ENCODE data around the gene RGS17.
A peak's percentile ranks its signal among the peaks of the same experiment; 100 is the strongest.
"Not testable (repeated sequence)": the region's sequence is repeated elsewhere in the genome, so short reads cannot be mapped to it uniquely, and the experiment has no call there.

Gene RGS17

GRCh38 chr6:153000243-153000642 is 130.8 kb downstream of the RGS17 start:
- no peak overlapping the region for H3K9ac ChIP-seq
- peaks cover 51% of the 10 kb centered on the region for H3K79me2 ChIP-seq (ENCODE audit: insufficient read depth, low read depth)
- H3K4me2 ChIP-seq = peak overlapping the region; percentile 85
- H3K27me3 ChIP-seq (ENCODE audit: insufficient read depth, low read depth) = no peaks in the 10 kb centered on the region
- H3K36me3 ChIP-seq (ENCODE audit: insufficient read depth) = no peaks in the 10 kb centered on the region
- H3K4me3 ChIP-seq (IDR thresholded peaks at IDR 0.05; ENCODE audit: insufficient read depth, low read depth, low read length) = no peak overlapping the region
- no peak overlapping the region for H2AFZ ChIP-seq (ENCODE audit: low read depth)
- H3K4me1 ChIP-seq (ENCODE audit: low read depth, poor library complexity, severe bottlenecking) = peaks cover 33% of the 10 kb centered on the region
- H4K20me1 ChIP-seq (ENCODE audit: insufficient read depth) = no peaks in the 10 kb centered on the region
- H3K27ac ChIP-seq = no peak overlapping the region
- no peak for TF ChIP-seq CTCF (conservative IDR thresholded peaks at IDR 0.05; ENCODE audit: low read depth, low read length)

- peaks cover 51% of the 10 kb centered on the region for H3K79me2 ChIP-seq (ENCODE audit: insufficient read depth, low read depth)
- H3K4me3 ChIP-seq (IDR thresholded peaks at IDR 0.05; ENCODE audit: insufficient read depth, low read depth, low read length); H4K20me1 ChIP-seq (ENCODE audit: insufficient read depth); H3K27ac ChIP-seq; H3K9ac ChIP-seq; H3K36me3 ChIP-seq (ENCODE audit: insufficient read depth); H3K27me3 ChIP-seq (ENCODE audit: insufficient read depth, low read depth); H2AFZ ChIP-seq (ENCODE audit: low read depth): not testable (repeated sequence)
- 0 out of 2 replicates have a peak overlapping the region, but pooled peaks have one; percentile 85 for H3K4me2 ChIP-seq
- H3K4me1 ChIP-seq (ENCODE audit: low read depth, poor library complexity, severe bottlenecking) = peaks cover 33% of the 10 kb centered on the region
Observed at GRCh38 chr6:152999538-152999937, 131.5 kb downstream of the RGS17 start.

GRCh38 chr6:152993847-152994246 is 137.2 kb downstream of the RGS17 start:
- no peaks in the 10 kb centered on the region for H3K27me3 ChIP-seq (ENCODE audit: insufficient read depth, low read depth)
- H3K9ac ChIP-seq = no peak overlapping the region
- peaks cover 3% of the 10 kb centered on the region for H3K4me1 ChIP-seq (ENCODE audit: low read depth, poor library complexity, severe bottlenecking)
- H2AFZ ChIP-seq (ENCODE audit: low read depth) = no peak overlapping the region
- H4K20me1 ChIP-seq (ENCODE audit: insufficient read depth) = no peaks in the 10 kb centered on the region
- H3K79me2 ChIP-seq (ENCODE audit: insufficient read depth, low read depth) = peaks cover 51% of the 10 kb centered on the region
- H3K36me3 ChIP-seq (ENCODE audit: insufficient read depth) = peaks cover 6% of the 10 kb centered on the region; the same call in 1 of the 2 replicates
- H3K4me2 ChIP-seq = no peak overlapping the region
- TF ChIP-seq CTCF (conservative IDR thresholded peaks at IDR 0.05; ENCODE audit: low read depth, low read length) = no peak
- peak overlapping the region; percentile 12; the same call in 1 of the 2 replicates for H3K27ac ChIP-seq
- no peak overlapping the region for H3K4me3 ChIP-seq (IDR thresholded peaks at IDR 0.05; ENCODE audit: insufficient read depth, low read depth, low read length)

- H4K20me1 ChIP-seq (ENCODE audit: insufficient read depth) = no peaks in the 10 kb centered on the region
- H3K4me1 ChIP-seq (ENCODE audit: low read depth, poor library complexity, severe bottlenecking) = peaks cover 3% of the 10 kb centered on the region
- peaks cover 6% of the 10 kb centered on the region; the same call in 1 of the 2 replicates for H3K36me3 ChIP-seq (ENCODE audit: insufficient read depth)
- no peak overlapping the region for H3K9ac ChIP-seq
- 0 out of 2 replicates have a peak, but pooled peaks have one; percentile 20 for TF ChIP-seq CTCF (conservative IDR thresholded peaks at IDR 0.05; ENCODE audit: low read depth, low read length)
- H3K27ac ChIP-seq = peak overlapping the region; percentile 12; the same call in 1 of the 2 replicates
- H3K4me3 ChIP-seq (IDR thresholded peaks at IDR 0.05; ENCODE audit: insufficient read depth, low read depth, low read length) = no peak overlapping the region
- no peak overlapping the region for H3K4me2 ChIP-seq
- peaks cover 48% of the 10 kb centered on the region for H3K79me2 ChIP-seq (ENCODE audit: insufficient read depth, low read depth)
- no peak overlapping the region for H2AFZ ChIP-seq (ENCODE audit: low read depth)
- H3K27me3 ChIP-seq (ENCODE audit: insufficient read depth, low read depth) = no peaks in the 10 kb centered on the region
Observed at GRCh38 chr6:152993431-152993830, 137.7 kb downstream of the RGS17 start.

- H3K4me2 ChIP-seq = no peak overlapping the region
- peaks cover 63% of the 10 kb centered on the region for H3K79me2 ChIP-seq (ENCODE audit: insufficient read depth, low read depth)
- no peaks in the 10 kb centered on the region for H3K27me3 ChIP-seq (ENCODE audit: insufficient read depth, low read depth)
- TF ChIP-seq CTCF (conservative IDR thresholded peaks at IDR 0.05; ENCODE audit: low read depth, low read length) = no peak
- H4K20me1 ChIP-seq (ENCODE audit: insufficient read depth) = no peaks in the 10 kb centered on the region
- peaks cover 3% of the 10 kb centered on the region; the same call in 1 of the 2 replicates for H3K36me3 ChIP-seq (ENCODE audit: insufficient read depth)
- no peak overlapping the region for H3K9ac ChIP-seq
- peaks cover 24% of the 10 kb centered on the region for H3K4me1 ChIP-seq (ENCODE audit: low read depth, poor library complexity, severe bottlenecking)
- H2AFZ ChIP-seq (ENCODE audit: low read depth) = no peak overlapping the region
- H3K27ac ChIP-seq = no peak overlapping the region
- H3K4me3 ChIP-seq (IDR thresholded peaks at IDR 0.05; ENCODE audit: insufficient read depth, low read depth, low read length) = no peak overlapping the region
Observed at GRCh38 chr6:152986978-152987377, 144.1 kb downstream of the RGS17 start.

GRCh38 chr6:152985300-152985699 is 145.8 kb downstream of the RGS17 start:
- H3K27ac ChIP-seq = peak overlapping the region; percentile 84
- not testable (repeated sequence) for H3K36me3 ChIP-seq (ENCODE audit: insufficient read depth)

More at GRCh38 chr6:152985300-152985699, 145.8 kb downstream of the RGS17 start:
- peaks cover 63% of the 10 kb centered on the region for H3K79me2 ChIP-seq (ENCODE audit: insufficient read depth, low read depth)
- H3K27me3 ChIP-seq (ENCODE audit: insufficient read depth, low read depth); H2AFZ ChIP-seq (ENCODE audit: low read depth); H3K4me3 ChIP-seq (IDR thresholded peaks at IDR 0.05; ENCODE audit: insufficient read depth, low read depth, low read length); H4K20me1 ChIP-seq (ENCODE audit: insufficient read depth): not testable (repeated sequence)
- peak overlapping the region; percentile 84 for H3K4me2 ChIP-seq
- peaks cover 30% of the 10 kb centered on the region for H3K4me1 ChIP-seq (ENCODE audit: low read depth, poor library complexity, severe bottlenecking)
- H3K9ac ChIP-seq = peak overlapping the region; percentile 87; the same call in 1 of the 2 replicates
